GM19372 (cell line): Measurements from ENCODE around the gene HBA2.
"Not testable (repeated sequence)": the region's sequence is repeated elsewhere in the genome, so short reads cannot be mapped to it uniquely, and the experiment has no call there.

Experiments
- ATAC-seq: cut with Tn5 transposase; IDR thresholded peaks from one replicate; pipeline ENCODE4 v1.9.1; 2021; ENCODE audit warnings: mild to moderate bottlenecking, low read depth, moderate library complexity; ENCODE audit not compliant: unreplicated experiment

Gene HBA2

DNA sequence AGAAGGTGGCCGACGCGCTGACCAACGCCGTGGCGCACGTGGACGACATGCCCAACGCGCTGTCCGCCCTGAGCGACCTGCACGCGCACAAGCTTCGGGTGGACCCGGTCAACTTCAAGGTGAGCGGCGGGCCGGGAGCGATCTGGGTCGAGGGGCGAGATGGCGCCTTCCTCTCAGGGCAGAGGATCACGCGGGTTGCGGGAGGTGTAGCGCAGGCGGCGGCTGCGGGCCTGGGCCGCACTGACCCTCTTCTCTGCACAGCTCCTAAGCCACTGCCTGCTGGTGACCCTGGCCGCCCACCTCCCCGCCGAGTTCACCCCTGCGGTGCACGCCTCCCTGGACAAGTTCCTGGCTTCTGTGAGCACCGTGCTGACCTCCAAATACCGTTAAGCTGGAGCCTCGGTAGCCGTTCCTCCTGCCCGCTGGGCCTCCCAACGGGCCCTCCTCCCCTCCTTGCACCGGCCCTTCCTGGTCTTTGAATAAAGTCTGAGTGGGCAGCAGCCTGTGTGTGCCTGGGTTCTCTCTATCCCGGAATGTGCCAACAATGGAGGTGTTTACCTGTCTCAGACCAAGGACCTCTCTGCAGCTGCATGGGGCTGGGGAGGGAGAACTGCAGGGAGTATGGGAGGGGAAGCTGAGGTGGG is 657 bp downstream of the HBA2 start:
- ATAC-seq = not testable (repeated sequence)

DNA sequence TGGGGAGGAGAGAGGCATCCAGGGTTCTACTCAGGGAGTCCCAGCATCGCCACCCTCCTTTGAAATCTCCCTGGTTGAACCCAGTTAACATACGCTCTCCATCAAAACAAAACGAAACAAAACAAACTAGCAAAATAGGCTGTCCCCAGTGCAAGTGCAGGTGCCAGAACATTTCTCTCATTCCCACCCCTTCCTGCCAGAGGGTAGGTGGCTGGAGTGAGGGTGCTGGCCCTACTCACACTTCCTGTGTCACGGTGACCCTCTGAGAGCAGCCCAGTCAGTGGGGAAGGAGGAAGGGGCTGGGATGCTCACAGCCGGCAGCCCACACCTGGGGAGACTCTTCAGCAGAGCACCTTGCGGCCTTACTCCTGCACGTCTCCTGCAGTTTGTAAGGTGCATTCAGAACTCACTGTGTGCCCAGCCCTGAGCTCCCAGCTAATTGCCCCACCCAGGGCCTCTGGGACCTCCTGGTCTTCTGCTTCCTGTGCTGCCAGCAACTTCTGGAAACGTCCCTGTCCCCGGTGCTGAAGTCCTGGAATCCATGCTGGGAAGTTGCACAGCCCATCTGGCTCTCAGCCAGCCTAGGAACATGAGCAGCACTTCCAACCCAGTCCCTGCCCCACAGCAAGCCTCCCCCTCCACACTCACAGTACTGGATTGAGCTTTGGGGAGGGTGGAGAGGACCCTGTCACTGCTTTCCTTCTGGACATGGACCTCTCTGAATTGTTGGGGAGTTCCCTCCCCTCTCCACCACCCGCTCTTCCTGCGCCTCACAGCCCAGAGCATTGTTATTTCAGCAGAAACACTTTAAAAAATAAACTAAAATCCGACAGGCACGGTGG is 1.5 kb downstream of the HBA2 start:
- ATAC-seq = not testable (repeated sequence)

DNA sequence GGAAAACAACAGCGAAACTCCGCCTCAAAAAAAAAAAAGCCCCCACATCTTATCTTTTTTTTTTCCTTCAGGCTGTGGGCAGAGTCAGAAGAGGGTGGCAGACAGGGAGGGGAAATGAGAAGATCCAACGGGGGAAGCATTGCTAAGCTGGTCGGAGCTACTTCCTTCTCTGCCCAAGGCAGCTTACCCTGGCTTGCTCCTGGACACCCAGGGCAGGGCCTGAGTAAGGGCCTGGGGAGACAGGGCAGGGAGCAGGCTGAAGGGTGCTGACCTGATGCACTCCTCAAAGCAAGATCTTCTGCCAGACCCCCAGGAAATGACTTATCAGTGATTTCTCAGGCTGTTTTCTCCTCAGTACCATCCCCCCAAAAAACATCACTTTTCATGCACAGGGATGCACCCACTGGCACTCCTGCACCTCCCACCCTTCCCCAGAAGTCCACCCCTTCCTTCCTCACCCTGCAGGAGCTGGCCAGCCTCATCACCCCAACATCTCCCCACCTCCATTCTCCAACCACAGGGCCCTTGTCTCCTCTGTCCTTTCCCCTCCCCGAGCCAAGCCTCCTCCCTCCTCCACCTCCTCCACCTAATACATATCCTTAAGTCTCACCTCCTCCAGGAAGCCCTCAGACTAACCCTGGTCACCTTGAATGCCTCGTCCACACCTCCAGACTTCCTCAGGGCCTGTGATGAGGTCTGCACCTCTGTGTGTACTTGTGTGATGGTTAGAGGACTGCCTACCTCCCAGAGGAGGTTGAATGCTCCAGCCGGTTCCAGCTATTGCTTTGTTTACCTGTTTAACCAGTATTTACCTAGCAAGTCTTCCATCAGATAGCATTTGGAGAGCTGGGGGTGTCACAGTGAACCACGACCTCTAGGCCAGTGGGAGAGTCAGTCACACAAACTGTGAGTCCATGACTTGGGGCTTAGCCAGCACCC is 2.6 kb downstream of the HBA2 start:
- no peak for ATAC-seq

DNA sequence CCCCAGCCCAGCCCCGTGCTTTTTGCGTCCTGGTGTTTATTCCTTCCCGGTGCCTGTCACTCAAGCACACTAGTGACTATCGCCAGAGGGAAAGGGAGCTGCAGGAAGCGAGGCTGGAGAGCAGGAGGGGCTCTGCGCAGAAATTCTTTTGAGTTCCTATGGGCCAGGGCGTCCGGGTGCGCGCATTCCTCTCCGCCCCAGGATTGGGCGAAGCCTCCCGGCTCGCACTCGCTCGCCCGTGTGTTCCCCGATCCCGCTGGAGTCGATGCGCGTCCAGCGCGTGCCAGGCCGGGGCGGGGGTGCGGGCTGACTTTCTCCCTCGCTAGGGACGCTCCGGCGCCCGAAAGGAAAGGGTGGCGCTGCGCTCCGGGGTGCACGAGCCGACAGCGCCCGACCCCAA is 3.3 kb downstream of the HBA2 start:
- not testable (repeated sequence) for ATAC-seq

DNA sequence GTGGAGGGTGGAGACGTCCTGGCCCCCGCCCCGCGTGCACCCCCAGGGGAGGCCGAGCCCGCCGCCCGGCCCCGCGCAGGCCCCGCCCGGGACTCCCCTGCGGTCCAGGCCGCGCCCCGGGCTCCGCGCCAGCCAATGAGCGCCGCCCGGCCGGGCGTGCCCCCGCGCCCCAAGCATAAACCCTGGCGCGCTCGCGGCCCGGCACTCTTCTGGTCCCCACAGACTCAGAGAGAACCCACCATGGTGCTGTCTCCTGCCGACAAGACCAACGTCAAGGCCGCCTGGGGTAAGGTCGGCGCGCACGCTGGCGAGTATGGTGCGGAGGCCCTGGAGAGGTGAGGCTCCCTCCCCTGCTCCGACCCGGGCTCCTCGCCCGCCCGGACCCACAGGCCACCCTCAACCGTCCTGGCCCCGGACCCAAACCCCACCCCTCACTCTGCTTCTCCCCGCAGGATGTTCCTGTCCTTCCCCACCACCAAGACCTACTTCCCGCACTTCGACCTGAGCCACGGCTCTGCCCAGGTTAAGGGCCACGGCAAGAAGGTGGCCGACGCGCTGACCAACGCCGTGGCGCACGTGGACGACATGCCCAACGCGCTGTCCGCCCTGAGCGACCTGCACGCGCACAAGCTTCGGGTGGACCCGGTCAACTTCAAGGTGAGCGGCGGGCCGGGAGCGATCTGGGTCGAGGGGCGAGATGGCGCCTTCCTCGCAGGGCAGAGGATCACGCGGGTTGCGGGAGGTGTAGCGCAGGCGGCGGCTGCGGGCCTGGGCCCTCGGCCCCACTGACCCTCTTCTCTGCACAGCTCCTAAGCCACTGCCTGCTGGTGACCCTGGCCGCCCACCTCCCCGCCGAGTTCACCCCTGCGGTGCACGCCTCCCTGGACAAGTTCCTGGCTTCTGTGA is 4.1 kb downstream of the HBA2 start, which contains the start of gene HBA1:
HBA1 (plus strand) TSS at position 204 of the 906 bp plus-strand sequence; CDS start at position 241, 37 bp downstream.
- ATAC-seq = not testable (repeated sequence)

DNA sequence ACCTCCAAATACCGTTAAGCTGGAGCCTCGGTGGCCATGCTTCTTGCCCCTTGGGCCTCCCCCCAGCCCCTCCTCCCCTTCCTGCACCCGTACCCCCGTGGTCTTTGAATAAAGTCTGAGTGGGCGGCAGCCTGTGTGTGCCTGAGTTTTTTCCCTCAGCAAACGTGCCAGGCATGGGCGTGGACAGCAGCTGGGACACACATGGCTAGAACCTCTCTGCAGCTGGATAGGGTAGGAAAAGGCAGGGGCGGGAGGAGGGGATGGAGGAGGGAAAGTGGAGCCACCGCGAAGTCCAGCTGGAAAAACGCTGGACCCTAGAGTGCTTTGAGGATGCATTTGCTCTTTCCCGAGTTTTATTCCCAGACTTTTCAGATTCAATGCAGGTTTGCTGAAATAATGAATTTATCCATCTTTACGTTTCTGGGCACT is 4.7 kb downstream of the HBA2 start:
- no peak for ATAC-seq

DNA sequence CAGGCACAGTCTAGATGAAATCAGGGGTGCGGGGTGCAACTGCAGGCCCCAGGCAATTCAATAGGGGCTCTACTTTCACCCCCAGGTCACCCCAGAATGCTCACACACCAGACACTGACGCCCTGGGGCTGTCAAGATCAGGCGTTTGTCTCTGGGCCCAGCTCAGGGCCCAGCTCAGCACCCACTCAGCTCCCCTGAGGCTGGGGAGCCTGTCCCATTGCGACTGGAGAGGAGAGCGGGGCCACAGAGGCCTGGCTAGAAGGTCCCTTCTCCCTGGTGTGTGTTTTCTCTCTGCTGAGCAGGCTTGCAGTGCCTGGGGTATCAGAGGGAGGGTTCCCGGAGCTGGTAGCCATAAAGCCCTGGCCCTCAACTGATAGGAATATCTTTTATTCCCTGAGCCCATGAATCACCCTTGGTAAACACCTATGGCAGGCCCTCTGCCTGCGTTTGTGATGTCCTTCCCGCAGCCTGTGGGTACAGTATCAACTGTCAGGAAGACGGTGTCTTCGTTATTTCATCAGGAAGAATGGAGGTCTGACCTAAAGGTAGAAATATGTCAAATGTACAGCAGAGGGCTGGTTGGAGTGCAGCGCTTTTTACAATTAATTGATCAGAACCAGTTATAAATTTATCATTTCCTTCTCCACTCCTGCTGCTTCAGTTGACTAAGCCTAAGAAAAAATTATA is 5.4 kb downstream of the HBA2 start:
- no peak for ATAC-seq

DNA sequence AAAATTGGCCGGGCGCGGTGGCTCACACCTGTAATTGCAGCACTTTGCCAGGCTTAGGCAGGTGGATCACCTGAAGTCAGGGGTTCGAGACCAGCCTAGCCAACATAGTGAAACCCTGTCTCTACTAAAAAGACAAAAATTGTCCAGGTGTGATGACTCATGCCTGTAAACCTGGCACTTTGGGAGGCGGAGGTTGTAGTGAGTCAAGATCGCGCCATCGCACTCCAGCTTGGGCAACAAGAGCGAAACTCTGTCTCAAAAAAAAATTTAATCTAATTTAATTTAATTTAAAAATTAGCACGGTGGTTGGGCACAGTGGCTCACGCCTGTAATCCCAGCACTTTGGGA is 6.0 kb downstream of the HBA2 start:
- ATAC-seq = no peak

DNA sequence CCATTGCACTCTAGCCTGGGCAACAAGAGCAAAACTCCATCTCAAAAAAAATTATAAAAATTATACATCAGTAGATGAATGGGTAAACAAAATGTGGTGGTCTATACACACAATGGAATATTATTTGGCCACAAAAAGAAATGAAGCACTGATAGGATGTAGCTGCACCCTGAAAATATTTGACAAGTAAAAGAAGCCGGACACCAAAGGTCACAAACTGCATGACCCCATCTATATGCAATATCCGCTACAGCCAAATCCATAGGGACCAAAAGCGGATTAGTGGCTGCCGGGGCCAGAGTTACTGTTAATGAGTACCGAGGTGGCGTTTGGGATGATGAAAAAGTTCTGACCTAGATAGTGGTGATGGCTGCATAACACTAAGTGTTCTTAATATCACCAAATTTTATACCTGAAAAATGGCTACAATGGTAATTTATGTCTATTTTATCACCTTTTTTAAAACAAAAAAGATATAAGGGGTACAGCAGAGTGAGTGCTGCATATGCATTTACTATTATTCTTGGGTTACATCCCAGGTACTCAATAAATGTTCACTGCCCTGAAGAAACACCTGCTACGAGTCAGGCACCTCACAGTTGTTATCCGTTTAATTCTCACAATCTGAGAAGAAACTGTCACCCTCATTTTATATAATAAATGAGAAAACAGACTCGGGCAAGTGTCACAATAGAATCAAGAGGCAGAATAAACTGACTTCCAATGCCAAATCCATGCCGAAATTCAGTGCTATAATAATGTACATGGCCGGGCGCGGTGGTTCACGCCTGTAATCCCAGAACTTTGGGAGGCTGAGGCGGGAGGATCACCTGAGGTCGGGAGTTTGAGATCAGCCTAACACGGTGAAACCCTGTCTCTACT is 6.8 kb downstream of the HBA2 start:
- ATAC-seq = no peak

DNA sequence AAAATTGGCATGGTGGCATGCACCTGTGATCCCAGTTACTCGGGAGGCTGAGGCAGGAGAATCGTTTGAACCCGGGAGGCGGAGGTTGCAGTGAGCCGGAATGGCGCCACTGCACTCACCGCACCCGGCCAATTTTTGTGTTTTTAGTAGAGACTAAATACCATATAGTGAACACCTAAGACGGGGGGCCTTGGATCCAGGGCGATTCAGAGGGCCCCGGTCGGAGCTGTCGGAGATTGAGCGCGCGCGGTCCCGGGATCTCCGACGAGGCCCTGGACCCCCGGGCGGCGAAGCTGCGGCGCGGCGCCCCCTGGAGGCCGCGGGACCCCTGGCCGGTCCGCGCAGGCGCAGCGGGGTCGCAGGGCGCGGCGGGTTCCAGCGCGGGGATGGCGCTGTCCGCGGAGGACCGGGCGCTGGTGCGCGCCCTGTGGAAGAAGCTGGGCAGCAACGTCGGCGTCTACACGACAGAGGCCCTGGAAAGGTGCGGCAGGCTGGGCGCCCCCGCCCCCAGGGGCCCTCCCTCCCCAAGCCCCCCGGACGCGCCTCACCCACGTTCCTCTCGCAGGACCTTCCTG is 7.5 kb downstream of the HBA2 start, which contains the start of gene HBQ1:
HBQ1 (plus strand) TSS at position 359 of the 575 bp plus-strand sequence; CDS start at position 387, 28 bp downstream.
- no peak for ATAC-seq

DNA sequence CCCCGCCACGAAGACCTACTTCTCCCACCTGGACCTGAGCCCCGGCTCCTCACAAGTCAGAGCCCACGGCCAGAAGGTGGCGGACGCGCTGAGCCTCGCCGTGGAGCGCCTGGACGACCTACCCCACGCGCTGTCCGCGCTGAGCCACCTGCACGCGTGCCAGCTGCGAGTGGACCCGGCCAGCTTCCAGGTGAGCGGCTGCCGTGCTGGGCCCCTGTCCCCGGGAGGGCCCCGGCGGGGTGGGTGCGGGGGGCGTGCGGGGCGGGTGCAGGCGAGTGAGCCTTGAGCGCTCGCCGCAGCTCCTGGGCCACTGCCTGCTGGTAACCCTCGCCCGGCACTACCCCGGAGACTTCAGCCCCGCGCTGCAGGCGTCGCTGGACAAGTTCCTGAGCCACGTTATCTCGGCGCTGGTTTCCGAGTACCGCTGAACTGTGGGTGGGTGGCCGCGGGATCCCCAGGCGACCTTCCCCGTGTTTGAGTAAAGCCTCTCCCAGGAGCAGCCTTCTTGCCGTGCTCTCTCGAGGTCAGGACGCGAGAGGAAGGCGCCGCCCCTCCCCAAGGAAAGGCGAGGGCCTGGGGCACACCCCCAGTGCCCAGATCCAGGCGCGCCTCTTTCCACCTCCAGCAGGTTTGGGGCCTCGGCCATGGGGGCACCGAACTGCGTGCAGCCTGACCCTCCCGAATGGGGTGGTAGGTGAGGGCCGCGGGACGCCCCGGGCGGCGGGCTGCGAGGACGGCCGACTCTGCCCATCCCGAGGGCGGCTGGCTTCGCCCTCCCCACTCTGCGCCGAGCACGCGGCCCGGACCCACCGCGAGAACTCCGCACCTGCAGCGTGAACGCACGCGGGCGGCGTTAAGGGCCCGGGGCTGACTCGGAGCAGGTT is 8.2 kb downstream of the HBA2 start:
- ATAC-seq = no peak

DNA sequence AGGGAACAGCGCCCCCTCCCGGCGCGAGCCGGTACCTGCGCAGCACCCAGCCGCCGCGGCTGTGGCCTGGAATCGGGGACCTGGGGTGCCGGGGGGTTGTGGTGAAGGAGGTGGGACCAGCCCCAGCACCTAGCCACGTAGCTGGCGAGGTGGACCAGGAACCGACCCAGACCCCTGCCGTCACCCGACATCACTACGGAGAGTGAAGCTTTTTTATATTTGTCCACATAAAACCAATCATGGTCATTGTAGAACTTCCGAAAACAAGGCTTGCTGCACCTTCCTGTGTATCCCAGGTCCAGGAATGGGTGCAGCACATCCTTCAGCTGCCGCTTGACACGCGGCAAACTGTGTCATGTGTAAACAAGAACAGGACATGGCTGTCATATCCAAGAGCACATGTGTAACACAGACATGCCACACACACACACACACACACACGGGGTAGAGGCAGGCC is 8.9 kb downstream of the HBA2 start:
- ATAC-seq = no peak

DNA sequence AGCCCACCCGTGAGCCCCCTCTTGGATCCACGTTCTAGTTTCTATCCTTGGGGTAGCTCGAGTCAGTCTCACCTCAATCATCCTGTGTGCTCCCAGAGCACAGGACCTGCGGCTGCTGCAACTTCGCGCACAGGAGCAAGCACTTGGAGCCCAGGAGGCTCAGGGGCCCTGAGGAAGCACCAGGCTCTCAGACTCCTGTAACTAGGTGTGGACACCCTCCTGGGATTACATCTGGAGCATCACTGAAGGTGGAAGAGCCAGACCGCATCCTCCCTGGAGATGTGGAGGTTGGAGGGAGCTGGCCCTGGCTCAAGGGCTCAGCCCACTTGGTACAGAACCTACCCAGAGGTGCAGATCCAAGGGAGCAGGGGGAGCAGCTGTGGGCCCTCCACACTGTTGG is 10.3 kb downstream of the HBA2 start:
- no peak for ATAC-seq

DNA sequence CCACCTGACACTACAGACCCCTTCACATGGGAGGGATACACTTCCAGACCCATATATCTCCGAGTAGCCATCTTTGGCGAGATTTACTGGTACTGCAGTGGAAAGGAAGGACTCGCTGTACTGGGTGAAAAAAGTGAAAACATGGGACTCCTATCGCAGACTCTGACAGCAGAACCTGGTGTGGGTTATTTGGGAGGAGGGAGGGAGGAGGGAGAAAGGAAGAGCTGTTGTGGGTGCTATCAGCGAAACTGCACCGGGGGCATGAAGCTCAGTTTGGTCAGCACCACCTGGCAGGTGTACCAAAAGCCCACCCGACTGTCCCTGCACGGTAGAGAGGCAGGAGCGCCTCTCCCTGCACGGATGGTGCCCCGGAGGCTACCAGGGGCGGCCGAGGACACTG is 12.5 kb downstream of the HBA2 start:
- no peak for ATAC-seq

DNA sequence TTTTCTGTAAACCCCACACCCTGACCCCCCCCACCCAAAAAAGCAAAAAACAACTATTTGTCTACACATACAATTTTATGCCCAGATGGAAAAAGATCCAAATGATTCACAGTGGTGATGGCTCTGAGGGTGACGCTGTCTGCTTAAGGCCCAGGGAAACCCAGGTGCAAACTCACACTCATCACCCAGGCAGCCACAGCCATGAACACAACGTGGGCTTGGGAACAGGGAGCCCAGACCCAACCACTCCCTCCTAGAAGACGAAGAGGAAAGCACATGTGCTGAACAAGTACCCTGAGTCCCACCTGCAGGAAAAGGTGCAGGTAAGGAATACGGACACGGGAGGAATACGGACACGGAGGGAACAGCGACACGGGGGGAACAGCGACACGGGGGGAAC is 13.0 kb downstream of the HBA2 start:
- no peak for ATAC-seq

DNA sequence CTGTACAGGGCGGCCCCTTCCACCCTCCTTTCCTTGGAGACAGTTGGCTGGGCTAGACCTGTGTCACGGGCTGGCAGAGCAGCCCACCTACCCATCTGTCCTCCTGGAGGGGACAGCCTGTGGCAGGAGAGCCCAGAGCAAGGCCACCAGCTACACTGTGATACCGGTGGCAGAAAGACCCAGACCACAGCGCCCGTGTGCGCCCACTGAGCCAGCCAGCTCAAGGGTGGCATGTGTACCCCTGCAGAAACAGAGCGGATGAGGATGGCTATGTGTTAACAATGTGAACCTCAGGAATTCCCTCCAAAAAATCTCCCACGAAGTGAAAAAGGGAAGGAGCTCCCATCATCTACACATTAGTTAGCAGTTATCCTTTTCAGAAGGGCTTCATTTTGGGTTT is 14.7 kb downstream of the HBA2 start:
- no peak for ATAC-seq

DNA sequence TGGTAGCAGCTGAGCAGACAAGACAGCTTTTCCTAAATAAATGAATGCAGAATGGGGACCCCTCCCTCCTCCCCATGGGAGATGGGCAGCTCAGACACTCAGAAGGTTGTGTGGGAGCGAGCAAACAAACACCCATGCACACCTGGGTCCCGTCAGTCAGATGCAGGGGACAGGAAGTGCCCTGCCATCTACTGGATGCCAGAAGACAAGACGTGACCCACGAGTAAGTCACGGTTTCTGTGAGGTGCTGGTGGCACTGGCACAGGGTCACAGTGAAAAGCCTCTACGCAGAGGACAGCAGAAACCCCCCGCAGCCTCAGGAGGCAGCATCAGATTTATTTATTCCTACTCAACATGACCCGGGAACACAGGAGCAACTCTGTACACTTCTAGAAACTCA is 16.0 kb downstream of the HBA2 start:
- ATAC-seq = no peak
